ENCODE results near the gene PPY.

Gene PPY

DNA sequence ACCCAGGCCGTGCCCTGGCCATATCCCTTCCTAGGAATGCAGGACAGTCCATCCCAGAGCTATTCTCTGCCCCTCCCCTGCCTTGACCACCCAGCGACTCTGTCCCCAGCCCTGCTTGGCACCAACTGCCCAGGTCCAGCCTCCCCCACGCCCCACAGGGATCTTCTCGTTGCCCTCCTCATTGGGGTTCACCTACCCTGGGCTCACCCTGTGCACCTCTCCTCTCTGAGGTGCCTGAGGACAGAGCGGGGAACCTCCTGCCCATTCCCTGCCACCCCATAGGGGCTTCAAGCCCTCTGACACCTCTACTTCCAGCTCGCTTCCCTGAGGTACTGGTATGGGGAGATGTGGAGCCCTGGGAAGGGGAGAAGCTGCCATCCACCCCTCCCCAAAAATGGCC lies 28.7 kb downstream of the PPY start:
- Histone ChIP-seq H3K27me3 (ENCODE audit: insufficient read depth, low read length) (peaks cover 32% of the 10 kb centered on the region), H3K36me3 (ENCODE audit: insufficient read depth, low read length) (no peaks in the 10 kb centered on the region)

DNA sequence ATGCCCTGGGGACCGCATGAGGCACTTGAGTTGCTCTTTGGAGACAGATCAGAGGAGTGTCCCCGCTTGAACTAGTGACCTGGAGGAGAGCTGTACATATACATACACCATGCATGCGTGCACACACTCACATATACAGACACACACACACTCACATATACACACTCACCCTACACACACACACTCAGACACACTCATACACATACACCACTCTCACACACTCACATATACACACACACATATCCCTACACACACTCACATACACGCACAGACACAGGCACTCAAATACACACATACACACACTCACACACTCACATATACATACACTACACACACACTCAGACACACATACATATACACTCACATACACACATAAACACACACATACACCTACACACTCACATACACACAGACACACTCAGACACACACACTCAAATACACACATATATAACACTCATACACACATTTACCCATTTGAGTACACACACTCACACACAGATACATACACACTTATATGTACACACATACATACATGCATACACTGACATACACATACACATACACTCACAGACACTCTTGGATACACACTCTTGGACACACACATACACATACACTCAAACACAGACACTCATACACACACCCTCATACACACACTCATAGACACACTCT lies 29.5 kb downstream of the PPY start:
- H3K79me2 ChIP-seq (ENCODE audit: control insufficient read depth, insufficient read depth, low read length, unreplicated experiment), result no peaks in the 10 kb centered on the region
- no peak overlapping the region for H2AFZ ChIP-seq (ENCODE audit: low read length, unreplicated experiment)
- H3K27ac ChIP-seq (ENCODE audit: low read depth, low read length), result no peak overlapping the region
- H3K27me3 ChIP-seq (ENCODE audit: insufficient read depth, low read length), result peaks cover 32% of the 10 kb centered on the region
- H3K4me3 ChIP-seq (ENCODE audit: low read depth, low read length), result no peak overlapping the region
- no peaks in the 10 kb centered on the region for H3K4me1 ChIP-seq (ENCODE audit: control insufficient read depth, insufficient read depth, low read length, unreplicated experiment)
- H3K36me3 ChIP-seq (ENCODE audit: insufficient read depth, low read length), result no peaks in the 10 kb centered on the region

More for the DNA sequence above, 28.7 kb downstream of the PPY start:
- no peak overlapping the region for H2AFZ ChIP-seq (ENCODE audit: low read length, unreplicated experiment)
- no peaks in the 10 kb centered on the region for H3K4me1 ChIP-seq (ENCODE audit: control insufficient read depth, insufficient read depth, low read length, unreplicated experiment)
- H3K4me3 ChIP-seq (ENCODE audit: low read depth, low read length), result no peak overlapping the region
- no peak overlapping the region for H3K27ac ChIP-seq (ENCODE audit: low read depth, low read length)
- H3K79me2 ChIP-seq (ENCODE audit: control insufficient read depth, insufficient read depth, low read length, unreplicated experiment), result no peaks in the 10 kb centered on the region

DNA sequence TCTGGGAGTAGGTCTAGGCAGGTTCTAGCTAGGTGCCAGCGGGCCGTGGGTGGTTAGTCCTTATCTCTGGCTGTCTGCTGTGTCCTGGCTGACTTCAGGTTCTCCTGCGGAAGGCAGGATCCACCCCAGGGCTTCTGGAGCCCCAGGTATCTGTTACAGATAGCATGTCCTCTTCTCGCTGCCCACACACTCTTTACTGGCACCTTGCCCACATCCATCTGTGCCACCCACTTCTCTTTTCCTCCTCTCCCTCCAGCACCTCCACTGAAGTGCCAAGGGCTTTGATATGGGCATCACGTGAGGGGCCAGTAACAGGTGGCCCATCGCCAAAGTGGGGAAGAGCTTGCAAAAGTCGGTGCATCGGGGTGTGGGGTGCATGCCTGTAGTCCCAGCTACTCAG lies 30.4 kb downstream of the PPY start:
- Histone ChIP-seq H3K4me1 (ENCODE audit: control insufficient read depth, insufficient read depth, low read length, unreplicated experiment) (no peaks in the 10 kb centered on the region), H2AFZ (ENCODE audit: low read length, unreplicated experiment) (no peak overlapping the region), H3K36me3 (ENCODE audit: insufficient read depth, low read length) (no peaks in the 10 kb centered on the region), H3K4me3 (ENCODE audit: low read depth, low read length) (no peak overlapping the region), H3K27ac (ENCODE audit: low read depth, low read length) (no peak overlapping the region), H3K79me2 (ENCODE audit: control insufficient read depth, insufficient read depth, low read length, unreplicated experiment) (no peaks in the 10 kb centered on the region), H3K27me3 (ENCODE audit: insufficient read depth, low read length) (peaks cover 25% of the 10 kb centered on the region)

DNA sequence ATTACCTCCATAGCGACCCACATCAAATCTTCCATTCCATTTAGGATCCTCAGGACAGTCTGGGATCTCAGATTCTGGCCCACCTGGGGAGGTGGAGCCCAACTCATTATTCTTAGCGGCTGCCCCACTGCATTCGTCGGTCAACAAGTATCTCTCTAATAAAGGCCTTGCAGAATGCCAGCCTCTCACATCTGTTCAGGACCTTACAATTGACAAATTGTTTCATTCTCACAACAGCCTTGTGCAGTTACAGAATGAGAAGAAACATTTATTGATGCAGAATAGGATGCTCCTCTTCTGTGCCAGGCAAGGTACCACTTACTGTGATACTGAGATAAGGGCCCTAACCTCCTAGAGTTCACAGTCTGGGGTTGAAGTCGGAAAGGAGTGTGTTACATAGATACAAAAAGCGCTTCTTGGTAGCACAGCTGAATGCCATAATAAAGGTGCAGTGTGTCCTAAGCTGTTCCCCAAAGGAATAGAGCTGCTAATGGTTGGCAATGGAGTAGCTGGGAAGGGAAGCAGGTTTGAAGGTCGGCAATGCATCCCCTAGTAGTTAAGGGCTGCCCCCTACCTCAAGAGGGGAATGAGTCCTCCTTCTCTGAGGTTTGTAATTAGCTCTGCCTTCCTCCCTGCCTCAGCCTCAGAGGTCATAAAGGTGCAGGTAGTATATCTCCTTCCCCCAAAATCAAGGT lies 32.6 kb downstream of the PPY start:
- H3K4me3 ChIP-seq (ENCODE audit: low read depth, low read length), result no peak overlapping the region
- no peaks in the 10 kb centered on the region for H3K79me2 ChIP-seq (ENCODE audit: control insufficient read depth, insufficient read depth, low read length, unreplicated experiment)
- peaks cover 16% of the 10 kb centered on the region; the same call in 1 of the 2 replicates for H3K27me3 ChIP-seq (ENCODE audit: insufficient read depth, low read length)
- no peak overlapping the region for H3K27ac ChIP-seq (ENCODE audit: low read depth, low read length)
- H3K36me3 ChIP-seq (ENCODE audit: insufficient read depth, low read length), result no peaks in the 10 kb centered on the region
- H2AFZ ChIP-seq (ENCODE audit: low read length, unreplicated experiment), result no peak overlapping the region
- H3K4me1 ChIP-seq (ENCODE audit: control insufficient read depth, insufficient read depth, low read length, unreplicated experiment), result peaks cover 9% of the 10 kb centered on the region

DNA sequence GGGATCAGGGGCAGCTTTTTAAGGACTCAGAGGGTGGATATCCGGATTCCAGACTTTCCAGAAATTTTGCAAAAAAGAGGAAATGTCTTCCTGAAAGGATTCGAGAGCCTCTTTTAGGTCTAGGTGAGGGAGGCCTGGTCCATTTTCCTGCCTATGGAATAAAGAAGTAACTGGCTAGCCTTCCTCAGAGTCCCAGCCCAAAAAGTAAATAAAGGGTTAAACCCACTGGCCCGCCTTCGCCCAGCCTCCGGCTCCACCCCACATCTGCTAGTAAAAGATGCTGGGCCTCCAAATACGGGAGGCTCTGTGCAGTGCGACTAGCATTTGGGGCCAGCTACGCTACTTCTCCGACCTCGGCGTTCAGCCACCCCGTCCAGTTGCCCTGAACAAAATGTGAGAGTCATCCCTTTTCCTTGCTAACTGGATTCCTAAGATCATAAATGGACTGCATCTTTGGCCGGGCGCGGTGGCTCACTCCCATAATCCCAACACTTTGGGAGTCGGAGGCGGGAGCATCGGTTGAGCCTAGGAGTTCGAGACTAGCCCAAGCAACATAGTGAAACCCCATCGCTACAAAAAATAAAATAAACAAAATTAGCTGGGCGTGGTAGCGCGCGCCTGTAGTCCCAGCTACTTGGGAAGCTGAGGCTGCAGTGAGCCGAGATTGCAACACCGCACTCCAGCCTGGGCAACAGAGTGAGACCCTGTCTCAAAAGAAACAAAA lies 34.1 kb downstream of the PPY start:
- Histone ChIP-seq H3K79me2 (ENCODE audit: control insufficient read depth, insufficient read depth, low read length, unreplicated experiment) (no peaks in the 10 kb centered on the region), H3K4me3 (ENCODE audit: low read depth, low read length) (peak overlapping the region; percentile 87), H3K36me3 (ENCODE audit: insufficient read depth, low read length) (no peaks in the 10 kb centered on the region), H2AFZ (ENCODE audit: low read length, unreplicated experiment) (peak overlapping the region; percentile 56), H3K27ac (ENCODE audit: low read depth, low read length) (no peak overlapping the region), H3K27me3 (ENCODE audit: insufficient read depth, low read length) (peaks cover 5% of the 10 kb centered on the region; the same call in 1 of the 2 replicates), H3K4me1 (ENCODE audit: control insufficient read depth, insufficient read depth, low read length, unreplicated experiment) (peaks cover 9% of the 10 kb centered on the region)

DNA sequence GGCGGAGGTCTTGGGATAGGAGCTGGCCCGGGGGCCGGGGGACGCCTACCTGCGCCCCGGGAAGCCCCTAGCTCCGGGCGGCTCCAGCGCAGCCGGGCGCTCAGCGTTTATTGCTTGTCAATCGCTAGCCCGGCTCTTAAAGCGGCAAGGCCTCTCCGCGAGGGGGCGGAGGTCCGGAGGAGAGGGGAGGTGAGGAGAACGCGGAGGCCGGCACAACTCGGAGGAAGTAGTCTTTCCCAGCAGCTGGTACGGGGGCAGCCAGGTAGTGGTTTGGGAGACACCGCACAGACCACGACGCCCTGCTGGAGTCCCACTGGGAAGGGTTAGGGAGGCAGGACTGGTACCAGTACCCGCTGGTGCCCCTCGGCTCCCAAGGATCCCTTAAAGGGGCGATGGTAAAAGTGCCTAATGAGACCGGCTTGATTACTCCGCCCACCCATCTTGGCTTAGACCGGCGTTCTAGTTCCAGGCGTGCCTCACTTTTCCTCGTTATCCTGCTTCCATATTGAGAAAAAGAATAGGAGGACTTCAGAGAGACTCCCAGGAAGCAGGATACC lies 34.8 kb downstream of the PPY start, which contains the start of gene MPP2:
MPP2 (minus strand) TSS at position 112 of the 557 bp plus-strand sequence. CDS start 3,076 bp downstream, outside the sequence.
- H3K27ac ChIP-seq (ENCODE audit: low read depth, low read length), result no peak within 1 kb of the TSS
- peaks cover 4% of the 10 kb centered on the region; the same call in 1 of the 2 replicates for H3K27me3 ChIP-seq (ENCODE audit: insufficient read depth, low read length)
- no peaks in the 10 kb centered on the region for H3K36me3 ChIP-seq (ENCODE audit: insufficient read depth, low read length)
- H3K4me1 ChIP-seq (ENCODE audit: control insufficient read depth, insufficient read depth, low read length, unreplicated experiment), result peaks cover 9% of the 10 kb centered on the region
- H3K79me2 ChIP-seq (ENCODE audit: control insufficient read depth, insufficient read depth, low read length, unreplicated experiment), result no peaks in the 10 kb centered on the region
- H2AFZ ChIP-seq (ENCODE audit: low read length, unreplicated experiment), result peak within 1 kb of the TSS; percentile 56
- H3K4me3 ChIP-seq (ENCODE audit: low read depth, low read length), result peak within 1 kb of the TSS; percentile 87

DNA sequence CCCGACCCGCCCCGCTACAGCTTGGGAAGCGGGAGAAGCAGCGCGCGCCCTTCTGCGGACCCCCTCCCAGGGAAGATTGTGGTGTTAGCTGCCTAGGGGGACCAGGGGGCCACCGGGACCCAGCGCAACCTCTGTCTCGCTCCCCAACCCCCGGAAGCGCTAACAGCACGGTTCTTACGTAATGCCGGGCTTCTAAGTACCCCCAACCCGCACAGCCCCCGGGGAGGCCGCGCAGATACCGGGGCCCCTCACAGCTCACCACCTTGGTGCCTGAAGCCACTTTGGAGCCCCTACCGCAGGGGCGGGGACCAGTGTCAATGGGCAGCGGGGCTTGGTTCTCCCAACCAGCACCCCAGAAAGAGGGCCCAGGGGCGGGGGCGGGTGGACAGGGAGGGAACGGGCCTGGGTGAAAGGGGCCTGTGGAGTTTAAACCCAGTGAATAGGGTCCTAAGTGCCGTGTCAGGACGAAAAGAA lies 35.3 kb downstream of the PPY start:
- Histone ChIP-seq H3K27me3 (ENCODE audit: insufficient read depth, low read length) (peaks cover 4% of the 10 kb centered on the region; the same call in 1 of the 2 replicates), H3K4me1 (ENCODE audit: control insufficient read depth, insufficient read depth, low read length, unreplicated experiment) (peaks cover 9% of the 10 kb centered on the region), H2AFZ (ENCODE audit: low read length, unreplicated experiment) (peak overlapping the region; percentile 56), H3K27ac (ENCODE audit: low read depth, low read length) (no peak overlapping the region), H3K4me3 (ENCODE audit: low read depth, low read length) (peak overlapping the region; percentile 87), H3K36me3 (ENCODE audit: insufficient read depth, low read length) (no peaks in the 10 kb centered on the region), H3K79me2 (ENCODE audit: control insufficient read depth, insufficient read depth, low read length, unreplicated experiment) (no peaks in the 10 kb centered on the region)

DNA sequence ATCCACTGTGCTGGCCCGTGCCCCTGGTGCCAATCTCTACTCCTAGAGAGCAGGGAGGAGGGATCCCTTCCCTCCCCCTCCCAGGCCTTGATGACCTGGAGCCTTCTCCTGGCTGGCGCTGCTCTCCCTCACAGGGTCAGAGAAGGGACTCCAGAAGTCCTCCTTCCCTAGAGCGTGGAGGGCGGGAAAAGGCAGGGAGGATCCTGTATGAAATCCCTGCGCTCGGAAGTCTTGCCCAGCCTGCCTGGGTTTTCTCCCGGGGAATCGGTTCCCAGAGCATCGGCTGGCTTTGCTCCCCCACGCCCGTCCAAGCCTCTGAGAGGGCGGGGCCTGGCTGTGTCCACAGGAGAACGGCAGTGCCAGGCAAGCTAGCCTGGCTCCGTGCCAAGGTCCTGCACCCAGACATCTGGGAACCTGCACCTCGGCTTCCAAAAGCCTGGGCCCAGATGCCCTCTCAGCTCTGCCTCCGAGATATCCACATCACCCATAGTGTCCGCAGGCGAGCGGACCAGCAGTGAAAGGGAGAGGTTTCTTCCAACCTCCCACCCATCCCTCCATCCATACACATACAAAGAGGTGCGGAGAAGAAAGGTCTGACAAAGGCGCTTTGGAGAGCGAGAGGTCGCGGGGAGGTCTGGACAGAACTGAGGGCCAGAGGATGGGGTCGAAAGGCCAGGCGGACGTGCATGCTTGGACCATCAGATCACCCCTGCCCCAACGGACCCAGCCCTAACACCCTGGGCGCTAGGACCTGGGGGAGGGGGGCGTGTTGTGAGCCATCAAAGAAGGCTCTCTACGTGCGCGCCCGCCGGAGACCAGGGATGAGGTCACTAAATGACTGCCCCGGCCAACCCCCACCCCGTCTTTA lies 36.1 kb downstream of the PPY start:
- Histone ChIP-seq H3K79me2 (ENCODE audit: control insufficient read depth, insufficient read depth, low read length, unreplicated experiment) (no peaks in the 10 kb centered on the region), H3K27me3 (ENCODE audit: insufficient read depth, low read length) (peaks cover 4% of the 10 kb centered on the region; the same call in 1 of the 2 replicates), H2AFZ (ENCODE audit: low read length, unreplicated experiment) (no peak overlapping the region), H3K4me3 (ENCODE audit: low read depth, low read length) (peak overlapping the region; percentile 87), H3K4me1 (ENCODE audit: control insufficient read depth, insufficient read depth, low read length, unreplicated experiment) (peaks cover 11% of the 10 kb centered on the region), H3K27ac (ENCODE audit: low read depth, low read length) (no peak overlapping the region), H3K36me3 (ENCODE audit: insufficient read depth, low read length) (no peaks in the 10 kb centered on the region)

DNA sequence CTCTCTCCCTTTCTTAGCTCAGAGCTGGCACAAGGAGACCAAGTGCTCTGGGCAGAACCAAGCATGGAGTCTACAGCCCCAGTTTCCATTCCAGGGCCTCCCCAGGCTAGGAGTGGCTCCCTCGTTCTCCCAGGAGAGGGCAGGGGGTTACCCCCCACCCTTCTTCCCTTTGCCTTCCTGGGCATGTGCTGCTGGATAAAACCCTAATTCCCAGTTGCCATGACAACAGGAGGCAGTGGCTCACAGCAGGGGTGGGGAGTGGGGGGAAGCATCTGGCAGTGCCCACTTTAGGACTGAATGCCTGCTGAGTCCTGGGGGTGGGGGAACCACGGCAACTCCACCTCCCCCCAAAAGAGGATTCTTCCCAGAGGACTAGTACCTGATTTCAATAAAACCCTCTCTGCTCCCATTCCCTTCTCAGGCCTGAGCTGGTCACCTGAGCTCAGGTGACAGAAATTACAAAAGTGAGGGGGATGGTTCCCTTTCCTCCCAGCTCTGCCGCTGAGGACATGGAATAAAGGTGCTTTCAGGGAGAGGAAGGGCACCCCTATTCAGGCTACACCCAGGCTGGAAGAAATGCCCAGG lies 36.8 kb downstream of the PPY start:
- peak overlapping the region; percentile 87; the same call in 1 of the 2 replicates for H3K4me3 ChIP-seq (ENCODE audit: low read depth, low read length)
- H3K27ac ChIP-seq (ENCODE audit: low read depth, low read length), result no peak overlapping the region
- H3K79me2 ChIP-seq (ENCODE audit: control insufficient read depth, insufficient read depth, low read length, unreplicated experiment), result no peaks in the 10 kb centered on the region
- H3K27me3 ChIP-seq (ENCODE audit: insufficient read depth, low read length), result peaks cover 4% of the 10 kb centered on the region; the same call in 1 of the 2 replicates
- H3K36me3 ChIP-seq (ENCODE audit: insufficient read depth, low read length), result no peaks in the 10 kb centered on the region
- H2AFZ ChIP-seq (ENCODE audit: low read length, unreplicated experiment), result no peak overlapping the region
- H3K4me1 ChIP-seq (ENCODE audit: control insufficient read depth, insufficient read depth, low read length, unreplicated experiment), result peaks cover 16% of the 10 kb centered on the region
